GM18861 (cell line): ENCODE data around the gene IL23R.

ENCODE experiments used
- ATAC-seq: cut with Tn5 transposase; IDR thresholded peaks from one replicate; pipeline ENCODE4 v1.9.1; 2021; ENCODE audit not compliant: unreplicated experiment

The IL23R gene

GRCh38 chr1:67228791-67229190 is 62.5 kb downstream of the IL23R start:
- no peak for ATAC-seq

DNA sequence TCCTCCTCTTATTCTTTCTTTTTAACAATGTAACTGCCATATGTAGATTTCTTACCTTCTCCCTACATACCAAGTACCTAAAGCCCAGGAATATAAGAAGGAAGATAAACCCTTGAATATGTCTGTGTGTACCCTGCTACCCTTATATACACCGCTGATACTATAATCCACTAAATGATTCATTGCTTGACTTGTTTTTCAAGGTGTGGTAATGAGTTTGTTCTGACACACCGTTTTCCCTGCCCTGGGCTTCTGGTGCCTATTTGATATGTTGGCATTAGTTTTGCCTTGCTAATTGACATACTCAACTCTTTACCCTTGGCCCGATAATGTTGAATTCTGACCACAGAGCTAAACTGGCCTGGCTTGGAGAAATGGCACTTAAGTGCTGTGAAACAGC is 64.3 kb downstream of the IL23R start:
- ATAC-seq = no peak

DNA sequence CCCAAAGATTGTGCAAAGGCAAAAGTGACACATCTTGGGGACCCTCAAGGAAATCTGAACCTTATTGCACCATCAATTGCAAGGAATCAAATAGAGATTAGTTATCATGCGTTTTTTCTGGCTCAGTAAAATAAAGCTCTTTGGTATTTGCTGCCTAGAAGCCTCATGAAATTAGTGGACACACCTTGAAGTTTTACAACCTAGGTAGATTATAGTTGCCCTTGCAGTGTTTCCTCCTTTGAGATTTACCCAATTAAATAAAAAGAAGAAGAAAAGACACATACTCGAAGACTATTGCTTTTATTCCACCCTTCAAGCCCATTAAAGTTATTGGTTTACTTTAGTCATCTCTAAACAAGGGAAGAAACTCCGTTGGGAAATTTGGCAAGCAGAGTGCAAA is 70.0 kb downstream of the IL23R start:
- no peak for ATAC-seq

- ATAC-seq = no peak
These were observed 73.5 kb downstream of the IL23R start for GRCh38 chr1:67239738-67240137.

DNA sequence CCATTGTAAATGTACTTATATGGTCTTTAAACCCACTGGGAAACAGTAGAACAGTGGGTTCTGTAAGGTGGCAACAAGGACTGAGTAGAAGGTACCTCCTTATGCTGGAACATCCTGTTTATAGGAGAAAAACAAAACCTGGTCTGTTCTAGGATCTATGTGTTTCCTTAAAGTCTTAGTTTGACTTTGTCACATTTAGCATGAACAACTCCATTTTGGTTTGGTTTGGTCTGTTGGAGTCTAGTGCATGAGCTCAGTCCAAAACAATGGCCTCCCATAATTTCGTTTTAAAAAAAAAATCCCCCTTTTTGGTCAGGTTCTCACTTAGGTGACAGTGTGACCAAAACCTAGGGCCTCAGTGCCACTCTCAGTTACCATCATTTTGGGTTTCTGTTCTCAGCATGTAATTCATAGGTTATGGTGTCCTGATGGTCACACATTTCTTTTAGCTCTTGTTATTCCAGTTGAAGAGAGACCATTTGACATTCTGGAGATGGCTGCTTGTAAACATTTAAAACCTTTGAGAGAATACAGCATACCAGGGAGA is 75.0 kb downstream of the IL23R start:
- ATAC-seq = no peak

DNA sequence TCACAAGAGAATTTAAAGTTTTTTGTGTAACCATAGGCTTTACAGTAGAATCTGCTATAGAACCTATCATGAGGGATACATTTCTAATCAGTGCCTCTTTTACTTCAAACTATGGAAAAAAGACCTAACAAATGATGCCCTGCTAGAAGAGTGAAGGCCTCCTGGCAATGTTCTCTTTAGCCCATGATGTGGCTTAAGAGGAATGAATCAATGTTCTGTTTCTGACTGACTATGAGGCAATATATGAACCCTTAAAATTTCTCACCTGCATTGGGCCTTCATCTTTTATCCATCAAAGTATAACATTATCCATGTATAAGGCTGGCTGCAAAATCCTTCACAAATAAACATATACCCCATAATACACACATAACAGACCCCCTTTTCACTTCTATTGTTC is 75.8 kb downstream of the IL23R start:
- no peak for ATAC-seq

DNA sequence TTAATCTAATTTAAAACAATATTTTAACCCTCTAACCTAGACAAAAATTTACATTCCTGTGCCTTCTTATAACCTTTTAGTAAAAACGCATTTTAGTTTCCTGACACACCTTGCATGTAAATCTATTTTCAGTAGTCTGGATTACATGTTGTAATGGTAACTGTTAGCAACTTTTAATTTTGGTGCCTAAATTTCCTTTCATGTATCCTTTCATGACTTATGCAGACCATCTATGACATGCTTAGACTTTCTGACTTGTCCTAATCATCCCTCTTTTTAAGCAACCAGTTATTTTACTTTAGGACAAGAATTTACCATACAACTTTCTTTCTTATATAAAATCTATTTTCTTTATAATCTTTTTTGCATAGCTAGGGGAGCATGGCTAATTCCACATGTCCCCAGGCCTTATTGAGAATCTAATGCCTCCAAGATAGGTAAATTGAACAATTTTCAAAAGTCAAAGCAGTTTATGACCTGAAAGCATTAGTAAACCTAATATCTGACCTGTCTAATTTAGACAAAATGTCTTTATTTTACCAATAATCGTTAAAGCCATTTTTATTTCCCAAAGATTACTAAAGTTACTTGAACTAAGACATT is 83.9 kb downstream of the IL23R start:
- ATAC-seq = no peak

DNA sequence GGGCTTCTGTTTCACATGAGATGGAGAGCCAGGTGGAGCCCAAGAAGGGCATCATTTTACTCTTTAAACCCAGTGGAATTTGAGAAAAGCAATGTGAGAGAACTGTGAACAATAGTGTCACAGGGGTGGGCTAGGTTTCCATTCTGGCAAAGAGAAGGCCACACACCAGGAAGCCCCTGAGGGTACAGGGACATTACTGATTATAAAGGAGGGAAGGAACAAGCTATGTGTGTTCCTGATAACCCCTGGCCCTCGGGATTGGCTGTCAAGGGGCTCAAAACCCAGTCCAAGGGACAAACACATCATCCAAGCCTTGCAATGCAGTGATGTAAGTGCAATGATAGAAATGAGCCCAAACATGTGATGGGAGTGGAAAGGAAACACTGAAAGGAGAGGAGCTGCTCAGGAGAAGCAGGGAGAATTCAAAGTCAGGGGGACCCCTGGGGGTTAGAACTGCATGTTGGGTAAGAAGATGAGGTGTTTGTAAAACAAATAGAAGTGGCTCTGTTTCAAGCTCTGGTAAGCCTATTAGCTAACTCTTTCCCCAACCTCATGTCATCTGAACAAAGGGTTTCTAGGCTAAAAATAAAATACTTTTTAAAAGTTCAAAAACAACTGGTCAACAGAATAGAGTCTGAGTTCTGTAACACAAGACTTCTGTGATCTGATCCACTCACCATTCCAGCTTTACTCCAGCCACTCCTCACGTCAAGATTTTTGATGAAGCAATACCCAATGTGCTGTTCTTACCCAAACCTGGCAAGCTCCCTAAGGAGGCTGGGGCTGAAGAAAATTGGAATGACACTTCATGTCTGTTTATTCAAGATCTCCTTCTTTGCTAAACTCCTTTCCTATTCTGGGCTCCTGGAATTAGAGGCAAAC is 90.3 kb downstream of the IL23R start:
- ATAC-seq = no peak

DNA sequence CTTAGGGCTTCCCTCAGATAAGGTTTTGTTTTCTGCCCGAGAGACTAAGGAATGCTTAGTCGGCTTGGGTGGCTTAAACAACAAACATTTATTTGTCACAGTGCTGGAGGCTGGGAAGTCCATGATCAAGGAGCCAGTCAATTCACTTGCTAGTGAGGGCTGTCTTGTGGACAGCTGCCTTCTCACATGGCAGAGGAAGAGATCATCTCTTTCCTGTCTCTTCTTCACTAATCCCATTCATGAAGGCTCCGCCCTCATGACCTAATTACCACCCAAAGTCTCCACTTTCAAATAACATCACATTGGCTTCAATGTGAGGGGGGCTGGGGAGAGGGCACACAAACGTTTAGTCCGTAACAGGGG is 90.9 kb downstream of the IL23R start:
- ATAC-seq = no peak

DNA sequence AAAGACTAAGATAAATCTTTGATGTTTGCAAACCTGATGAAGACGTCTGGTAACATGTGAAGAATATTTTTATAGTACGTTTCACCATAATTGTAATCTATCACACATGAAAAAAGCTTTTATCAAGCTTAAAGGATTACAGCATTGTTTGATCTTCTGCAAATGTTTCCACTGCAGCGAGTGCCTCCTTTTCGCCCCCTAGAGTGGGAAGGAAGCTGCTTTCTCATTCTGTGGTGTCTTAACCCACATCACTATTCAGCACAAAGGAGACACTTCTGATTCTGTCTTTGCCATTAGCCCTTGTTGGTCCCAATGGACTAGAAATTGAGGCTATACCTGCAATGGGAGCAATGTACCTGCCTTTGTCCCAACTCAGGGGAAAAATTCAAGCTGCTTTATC is 95.4 kb downstream of the IL23R start:
- ATAC-seq = no peak

DNA sequence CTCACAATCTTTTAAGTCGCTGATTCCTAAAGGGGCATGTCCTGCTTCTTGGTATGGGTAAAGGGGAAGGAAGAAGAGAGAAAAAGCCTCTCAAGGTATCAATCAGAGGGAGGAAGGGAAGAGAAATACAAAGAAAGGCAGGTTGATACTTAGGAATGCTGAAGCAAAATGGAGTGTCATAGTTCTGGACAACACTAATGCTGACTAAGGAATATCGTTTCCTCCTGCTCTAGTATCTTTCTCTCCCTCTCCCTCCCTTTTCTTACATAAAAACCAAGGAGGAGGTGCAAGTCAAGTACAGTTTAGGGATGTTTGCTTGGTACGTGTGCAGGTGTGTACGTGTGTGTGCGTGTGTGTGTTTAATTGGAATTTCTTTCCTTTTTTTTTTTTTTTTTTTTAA is 96.5 kb downstream of the IL23R start:
- ATAC-seq = no peak

DNA sequence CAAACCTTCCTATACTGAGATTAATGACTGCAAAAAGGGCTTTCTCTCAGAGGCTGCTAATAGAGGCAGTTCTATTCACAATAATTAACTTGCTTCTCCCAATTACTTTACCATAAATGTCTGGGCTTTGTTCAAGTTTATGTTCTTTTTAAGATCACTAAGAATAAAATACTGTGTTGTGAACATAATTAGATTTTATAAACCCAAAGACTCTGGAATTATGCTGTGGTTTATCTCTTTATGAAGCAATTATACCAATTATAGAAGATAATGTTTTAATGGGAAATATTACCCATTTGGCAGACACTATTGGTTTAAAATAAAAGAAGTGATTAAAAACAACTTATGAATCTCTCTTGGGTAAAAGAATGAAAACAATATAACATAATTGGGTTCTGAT is 97.9 kb downstream of the IL23R start:
- ATAC-seq = no peak

- peak; percentile 84 for ATAC-seq
These were observed 98.6 kb downstream of the IL23R start for GRCh38 chr1:67264899-67265298.

GRCh38 chr1:67269061-67269460 is 102.8 kb downstream of the IL23R start:
- no peak for ATAC-seq

DNA sequence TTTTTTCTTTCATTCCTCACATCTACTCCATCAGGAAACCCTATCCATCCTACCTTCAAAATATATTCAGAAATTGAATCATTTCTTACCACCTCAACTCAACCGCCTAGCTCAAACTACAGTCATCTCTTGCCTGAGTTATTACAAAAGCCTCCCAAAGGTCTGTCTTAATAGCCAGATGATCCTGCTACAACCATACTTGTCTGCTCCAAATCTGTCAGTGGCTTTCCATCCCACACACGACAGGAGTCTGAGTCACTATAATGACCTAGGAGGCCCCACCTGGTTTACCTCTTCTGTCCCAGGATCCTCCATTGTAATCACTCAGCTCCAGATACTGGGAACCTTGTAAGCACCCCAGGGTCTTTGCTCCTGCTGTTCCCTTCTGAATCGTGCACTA is 104.3 kb downstream of the IL23R start:
- ATAC-seq = no peak

GRCh38 chr1:67273591-67273990 is 107.3 kb downstream of the IL23R start:
- ATAC-seq = no peak

GRCh38 chr1:67274623-67275325 is 108.5 kb downstream of the IL23R start:
- ATAC-seq = peak; percentile 64

GRCh38 chr1:67280696-67281095 is 114.4 kb downstream of the IL23R start:
- no peak for ATAC-seq

GRCh38 chr1:67281244-67281643 is 115.0 kb downstream of the IL23R start:
- no peak for ATAC-seq

DNA sequence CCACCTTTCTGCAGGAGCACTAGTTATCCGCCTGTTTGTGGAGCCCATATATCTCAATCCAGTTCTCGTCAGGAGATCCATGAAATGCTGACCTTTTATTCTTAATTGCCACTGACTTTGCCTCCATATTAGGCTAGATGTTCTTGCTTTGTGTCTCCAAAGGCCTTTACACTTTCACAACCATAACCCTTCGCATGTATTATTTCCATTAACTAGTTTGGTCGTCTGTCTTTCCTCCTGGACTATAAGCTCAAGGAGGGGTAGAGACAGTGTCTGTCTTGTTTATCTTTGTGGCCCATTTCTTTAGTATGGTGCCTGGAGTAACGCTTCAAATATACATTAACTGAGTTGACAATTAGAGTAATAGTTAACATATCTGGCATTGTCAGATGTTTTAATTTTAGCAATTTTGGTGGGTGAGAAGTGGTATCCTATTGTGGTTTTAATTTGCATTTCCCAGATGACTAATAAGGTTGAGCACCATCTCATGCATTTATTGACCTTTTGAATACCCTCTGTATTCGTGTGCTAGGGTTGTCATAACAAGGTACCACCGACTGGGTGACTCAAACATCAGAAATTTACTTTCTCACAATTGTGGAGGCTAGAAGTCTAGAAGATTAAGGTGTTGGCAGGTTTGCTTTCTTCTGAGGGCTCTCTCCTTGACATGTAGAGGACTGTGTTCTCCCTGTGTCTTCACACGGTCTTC is 119.7 kb downstream of the IL23R start:
- peak; percentile 98 for ATAC-seq

- ATAC-seq = no peak
These were observed 124.0 kb downstream of the IL23R start for GRCh38 chr1:67290236-67290635.
